ENCODE results near the gene TSC1.

GRCh38 chr9:132965478-132965877 is 21.1 kb upstream of the TSC1 start:
- no peak for TF ChIP-seq CTCF (tag by site-specific recombination; IDR thresholded peaks at IDR 0.05)
- TF ChIP-seq BCL11A (tag by site-specific recombination; IDR thresholded peaks at IDR 0.05; ENCODE audit: low read depth) = no peak
- TF ChIP-seq ZNF707 (tag by site-specific recombination; IDR thresholded peaks at IDR 0.05) = no peak
- no peak for TF ChIP-seq ZNF138 (tag by site-specific recombination; IDR thresholded peaks at IDR 0.05; ENCODE audit: borderline replicate concordance)
- no peak for TF ChIP-seq PATZ1 (tag by site-specific recombination; IDR thresholded peaks at IDR 0.05)
